H54 (cell line): ENCODE data around the gene TREH.

Experiments used
- DNase-seq: peaks from one replicate; pipeline ENCODE4 v3.0.0; 2011; ENCODE audit warnings: low spot score, mixed read lengths; ENCODE audit not compliant: insufficient read length
- FAIRE-seq: peaks from 3 replicates; lab custom pipeline; 2011; peaks lifted over from hg19 to GRCh38; lab: Jason Lieb, UNC
- POLR2A ChIP-seq: IDR thresholded peaks from 2 replicates; pipeline ENCODE4 v1.6.1; 2011; ENCODE audit warnings: low read depth, mild to moderate bottlenecking, low read length

TREH gene

DNA sequence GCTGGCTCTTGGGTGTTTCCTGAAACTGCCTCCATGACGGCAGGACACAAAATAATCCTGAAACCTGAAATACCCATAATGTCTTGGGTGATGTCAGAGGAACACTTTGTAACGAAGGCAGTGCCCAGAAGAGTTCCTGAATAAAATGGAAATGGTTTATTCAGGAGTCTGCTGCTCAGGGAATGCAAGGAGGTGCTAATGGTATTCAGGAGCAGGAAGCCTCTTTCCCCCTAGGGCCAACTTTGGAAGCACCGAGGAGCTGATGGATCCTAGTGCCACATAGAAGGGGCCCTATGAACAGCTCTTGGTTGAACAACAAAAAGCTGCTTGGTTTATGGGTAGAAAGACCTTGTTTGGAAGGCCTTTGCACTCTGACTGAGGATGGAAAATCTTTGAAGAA lies 15.5 kb downstream of the TREH start:
- FAIRE-seq (no peak), DNase-seq (no peak)
- no peak for TF ChIP-seq POLR2A

- DNase-seq (no peak), FAIRE-seq (no peak)
- no peak for TF ChIP-seq POLR2A
Measured at GRCh38 chr11:118663381-118663780, 16.1 kb downstream of the TREH start.

DNA sequence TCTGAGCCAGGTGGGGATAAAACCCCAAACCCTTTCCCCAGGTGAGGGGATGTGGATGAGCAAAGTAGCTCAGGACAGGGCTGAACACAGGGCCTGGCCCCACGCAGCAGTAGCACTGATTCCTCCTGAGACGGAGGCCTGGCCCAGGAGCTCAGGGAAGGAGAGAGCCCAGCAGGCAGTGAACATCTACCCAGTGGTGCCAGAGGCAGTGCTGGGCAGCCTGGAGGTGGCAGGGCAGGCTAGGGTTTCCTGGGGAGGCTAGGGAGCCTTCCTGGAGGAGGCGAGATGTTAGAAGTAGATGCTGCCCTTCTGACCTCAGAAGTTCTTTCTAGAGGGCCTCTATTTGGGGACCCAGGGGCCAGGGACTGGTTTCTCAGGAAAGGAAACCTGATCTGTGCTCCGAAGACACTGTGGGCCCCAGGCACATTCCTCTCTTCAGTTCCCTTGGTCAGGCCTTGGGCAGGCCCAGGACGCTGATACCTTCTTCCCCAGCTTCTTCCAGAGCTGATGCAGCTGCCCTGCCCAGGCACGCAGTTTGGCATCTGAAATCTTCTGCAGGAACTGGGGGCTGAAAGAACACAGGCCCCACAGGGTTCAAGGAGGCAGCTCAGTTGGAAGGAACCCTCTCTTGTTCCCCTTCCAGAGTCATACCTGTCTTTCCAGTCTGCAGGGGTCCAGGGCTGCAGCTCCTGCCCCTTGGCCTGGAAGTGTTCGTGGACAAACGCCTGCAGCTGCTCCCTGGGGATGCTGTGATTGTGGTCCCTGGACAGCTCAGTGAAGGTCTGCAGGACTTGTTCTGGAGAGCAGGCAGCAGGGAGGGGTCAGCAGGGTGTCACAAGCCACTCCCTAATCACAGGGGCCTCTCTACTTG lies 16.8 kb downstream of the TREH start:
- DNase-seq (no peak), FAIRE-seq (no peak)
- TF ChIP-seq POLR2A: no peak

- TF ChIP-seq POLR2A: no peak
- DNase-seq: no peak
- no peak for FAIRE-seq
Measured at GRCh38 chr11:118661425-118662301, 17.8 kb downstream of the TREH start.

- DNase-seq (no peak), FAIRE-seq (no peak)
- TF ChIP-seq POLR2A: no peak
Measured at GRCh38 chr11:118660681-118661424, 18.6 kb downstream of the TREH start.

- FAIRE-seq (no peak), DNase-seq (no peak)
- no peak for TF ChIP-seq POLR2A
Measured at GRCh38 chr11:118659953-118660680, 19.3 kb downstream of the TREH start.

DNA sequence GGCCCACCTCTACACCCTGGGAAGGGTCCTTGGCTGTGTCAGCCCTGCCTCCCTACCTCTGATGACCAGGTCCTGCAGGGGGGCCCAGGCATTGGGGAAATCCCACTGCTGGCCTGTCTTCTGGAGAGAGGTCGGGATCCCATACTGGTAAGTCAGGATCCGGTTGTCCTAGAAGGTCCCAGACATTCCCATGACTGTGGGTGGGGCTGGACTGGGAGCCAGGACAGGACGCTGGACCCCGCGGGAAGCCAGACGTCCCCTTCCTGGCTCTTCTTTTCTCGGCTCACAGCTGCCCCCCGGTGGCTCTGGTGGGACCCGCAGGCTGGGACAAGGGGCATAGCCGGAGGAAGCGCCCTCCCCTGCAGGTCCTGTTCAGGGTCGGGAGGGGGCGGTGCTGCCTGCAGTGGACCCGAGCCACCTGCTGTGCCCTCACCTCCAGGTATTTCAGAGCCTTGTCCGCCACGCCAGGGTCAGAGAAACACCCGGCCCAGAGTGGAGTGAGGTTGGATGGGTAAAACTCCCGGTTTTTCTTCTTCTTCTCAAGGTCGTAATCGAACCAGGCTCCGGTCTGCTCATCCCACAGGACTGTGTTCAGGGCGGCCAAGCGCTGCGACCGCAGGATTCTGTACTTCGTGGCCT lies 20.0 kb downstream of the TREH start:
- DNase-seq (peak; percentile 73), FAIRE-seq (no peak)
- TF ChIP-seq POLR2A: no peak

DNA sequence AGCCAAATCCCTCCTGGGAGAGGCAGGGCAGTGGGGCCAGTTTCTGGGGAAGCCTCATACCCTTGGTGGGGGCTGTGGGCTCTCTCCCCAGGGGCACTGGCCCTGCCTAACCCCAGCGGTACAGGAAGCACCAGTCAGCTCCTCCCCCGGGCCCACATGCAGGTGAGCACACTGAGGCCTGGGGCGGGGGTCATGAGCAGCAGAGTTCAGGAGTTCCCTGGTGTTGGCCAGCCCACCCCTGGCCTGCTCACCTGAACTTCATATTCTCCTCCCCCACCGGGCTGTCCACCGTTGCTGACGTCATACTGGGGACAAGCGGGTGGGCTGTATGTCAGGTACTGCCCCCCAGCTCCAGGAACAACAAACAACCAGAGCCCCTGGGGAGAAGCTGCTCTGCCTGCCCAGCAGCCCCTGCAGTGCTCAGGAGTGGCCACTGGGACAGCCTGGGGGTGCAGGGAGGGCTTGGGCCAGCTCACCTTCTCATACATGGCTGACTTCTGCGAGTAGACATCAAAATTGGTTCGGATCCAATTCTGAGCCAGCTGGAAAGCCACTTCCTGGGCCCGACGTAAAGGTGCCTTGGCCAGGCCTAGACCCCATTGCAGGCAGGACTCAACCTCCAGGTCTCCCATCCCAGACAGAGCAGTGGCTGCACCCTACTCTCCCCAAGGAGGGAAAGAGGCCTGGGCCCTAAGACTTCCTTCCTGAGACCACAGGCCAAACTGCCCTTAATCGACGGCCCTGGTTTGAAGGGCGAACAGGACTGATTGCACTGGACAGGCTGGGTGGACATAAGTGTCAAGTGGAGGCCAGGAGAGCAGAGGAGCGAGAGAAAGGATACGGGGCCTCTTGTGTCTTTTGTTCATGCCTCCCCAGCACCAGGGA lies 20.8 kb downstream of the TREH start:
- DNase-seq (peak; percentile 37), FAIRE-seq (no peak)
- TF ChIP-seq POLR2A: no peak

DNA sequence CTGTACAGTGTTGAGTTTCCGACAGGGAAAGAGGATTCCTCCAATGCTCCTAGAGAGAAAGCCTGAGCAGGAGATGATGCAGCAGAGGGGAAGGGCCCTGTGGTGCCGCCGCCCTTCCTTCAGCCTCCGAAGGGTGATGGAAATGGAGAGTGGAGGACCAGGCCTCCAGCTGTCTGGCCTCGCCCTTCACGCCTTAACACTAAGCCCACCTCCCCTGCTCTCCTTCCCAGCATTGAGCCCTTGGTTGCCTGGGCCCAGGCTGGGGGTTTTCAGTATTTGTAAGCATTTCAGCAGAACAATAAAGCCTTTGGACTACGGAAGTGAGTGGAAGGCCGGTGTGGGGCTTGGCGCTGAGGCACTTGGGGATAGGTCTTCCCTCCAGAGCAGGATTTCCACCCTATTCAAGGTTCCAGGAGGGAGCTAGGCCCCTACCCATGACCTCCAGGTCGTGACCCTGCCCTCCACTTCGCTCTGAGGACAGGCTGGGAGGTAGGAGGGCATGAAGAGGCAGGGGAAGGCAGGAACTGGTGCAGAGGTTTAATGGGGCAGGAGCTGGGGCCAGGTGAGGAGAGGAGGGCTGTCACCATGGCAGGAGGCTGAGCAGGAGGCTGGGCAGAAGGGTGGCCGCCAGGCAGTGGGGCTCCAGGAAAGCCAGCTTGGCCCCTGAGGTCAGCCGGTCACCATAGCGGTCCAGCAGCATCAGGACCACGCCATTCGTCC lies 21.6 kb downstream of the TREH start:
- TF ChIP-seq POLR2A: no peak
- DNase-seq (no peak), FAIRE-seq (no peak)

DNA sequence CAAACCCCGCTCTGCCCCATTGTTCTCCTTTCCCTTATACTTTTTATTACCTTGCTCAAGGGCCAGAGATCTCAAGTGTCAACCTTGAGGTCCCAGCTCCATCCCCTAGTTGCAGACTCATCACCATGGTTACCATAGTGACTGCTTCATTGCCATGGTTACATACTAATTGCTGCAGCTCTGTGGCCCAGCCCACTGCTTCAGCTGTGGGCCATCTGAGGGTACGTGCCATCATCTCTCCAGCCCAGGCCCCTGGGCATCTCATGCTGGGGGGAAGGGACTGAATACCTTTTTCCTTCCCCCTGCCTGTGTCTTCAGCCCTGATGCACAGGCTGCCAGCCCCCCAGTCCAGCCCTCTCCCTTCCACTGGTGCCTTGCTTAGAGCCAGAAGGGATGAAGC lies 22.2 kb downstream of the TREH start:
- DNase-seq (no peak), FAIRE-seq (no peak)
- no peak for TF ChIP-seq POLR2A

- TF ChIP-seq POLR2A: no peak
Measured at GRCh38 chr11:118656563-118657165, 22.8 kb downstream of the TREH start.

More at GRCh38 chr11:118656563-118657165, 22.8 kb downstream of the TREH start:
- FAIRE-seq (no peak), DNase-seq (no peak)
